WTC11 (cell line): ENCODE results near the gene TRIM10.

ENCODE experiments used
- CBFB ChIP-seq: sonication (generic); formaldehyde crosslinking; IDR thresholded peaks from 2 replicates; pipeline ENCODE4 v1.8.1; 2022; ENCODE audit warnings: mild to moderate bottlenecking, low read depth, missing genetic modification reagents
- CREB1 ChIP-seq: sonication (generic); formaldehyde crosslinking; IDR thresholded peaks from 2 replicates; pipeline ENCODE4 v1.8.0; 2023; ENCODE audit warnings: mild to moderate bottlenecking, missing genetic modification reagents
- CTCF ChIP-seq: fragments of 200-600 bp; IDR thresholded peaks from 2 replicates; pipeline ENCODE4 v1.8.0; 2022; ENCODE audit warnings: antibody characterized with exemption
- JUN ChIP-seq: sonication (generic); formaldehyde crosslinking; IDR thresholded peaks from 2 replicates; pipeline ENCODE4 v1.8.0; 2023; ENCODE audit warnings: mild to moderate bottlenecking, missing genetic modification reagents
- NFYB ChIP-seq: sonication (generic); formaldehyde crosslinking; conservative IDR thresholded peaks from 2 replicates; pipeline ENCODE4 v1.8.0; 2022; ENCODE audit warnings: low read depth, missing genetic modification reagents
- NR1H2 ChIP-seq: sonication (generic); formaldehyde crosslinking; IDR thresholded peaks from 2 replicates; pipeline ENCODE4 v1.9.0; 2021; ENCODE audit warnings: mild to moderate bottlenecking, moderate library complexity, missing genetic modification reagents
- SP1 ChIP-seq: sonication (generic); formaldehyde crosslinking; conservative IDR thresholded peaks from 2 replicates; pipeline ENCODE4 v1.8.1; 2022; ENCODE audit warnings: missing genetic modification reagents
- ZBTB21 ChIP-seq: sonication (generic); formaldehyde crosslinking; IDR thresholded peaks from 2 replicates; pipeline ENCODE4 v1.8.1; 2023; ENCODE audit warnings: mild to moderate bottlenecking, missing genetic modification reagents, borderline replicate concordance
- ZNF121 ChIP-seq: sonication (generic); formaldehyde crosslinking; IDR thresholded peaks from 2 replicates; pipeline ENCODE4 v1.8.0; 2023; ENCODE audit warnings: missing genetic modification reagents
- ZNF416 ChIP-seq: fragments of 250-450 bp; sonication (Bioruptor Pico); IDR thresholded peaks from 2 replicates; pipeline ENCODE4 v1.9.0; 2021; ENCODE audit warnings: mild to moderate bottlenecking, inconsistent platforms
- ZNF512 ChIP-seq: sonication (generic); formaldehyde crosslinking; IDR thresholded peaks from 2 replicates; pipeline ENCODE4 v1.8.1; 2022; ENCODE audit warnings: missing genetic modification reagents, borderline replicate concordance

- TF ChIP-seq ZNF121 (CRISPR knock-in tag): no peak
- no peak for TF ChIP-seq CTCF
- TF ChIP-seq SP1 (CRISPR knock-in tag): no peak
- no peak for TF ChIP-seq NFYB
- TF ChIP-seq NR1H2: no peak
- TF ChIP-seq ZNF416 (CRISPR knock-in tag): no peak
- no peak for TF ChIP-seq JUN
- no peak for TF ChIP-seq ZNF512 (CRISPR knock-in tag)
- no peak for TF ChIP-seq CBFB (CRISPR knock-in tag)
- TF ChIP-seq CREB1 (CRISPR knock-in tag): no peak
- no peak for TF ChIP-seq ZBTB21
These were observed 14.8 kb upstream of the TRIM10 start for GRCh38 chr6:30175765-30176164.
